Activated CD8-positive, alpha-beta T cell treated with anti-CD3 and anti-CD28 coated beads for 36 hours (primary cell): Measurements from ENCODE around the gene USP16. TPM values are rescaled to one million over a fixed set of nuclear protein-coding genes. Genes with fewer than 3 reads are reported as not detected.
"Not testable (repeated sequence)": the region's sequence is repeated elsewhere in the genome, so short reads cannot be mapped to it uniquely, and the experiment has no call there.

ENCODE experiments used
- ATAC-seq: fragments of 200-7000 bp; cut with Tn5 transposase; one replicate; pipeline ENCODE4 v1.10.0; 2021; ENCODE audit warnings: mild to moderate bottlenecking, moderate library complexity
- CTCF ChIA-PET: fragments of 350-600 bp; sonication (Branson Sonifier 250); formaldehyde crosslinking; loops from one replicate; lab custom pipeline; 2021; ENCODE audit warnings: antibody characterized with exemption; lab: Charles Lee
- POLR2A ChIA-PET: fragments of 350-600 bp; sonication (Branson Sonifier 250); formaldehyde crosslinking; loops from one replicate; lab custom pipeline; 2021; ENCODE audit warnings: antibody characterized with exemption; lab: Charles Lee
- DNase-seq: peaks from one replicate; pipeline ENCODE4 v3.0.0-alpha.2; 2020
- H3K27ac Mint-ChIP-seq: one replicate; pipeline ENCODE4 v1.8.0; 2021; ENCODE audit warnings: mild to moderate bottlenecking, mixed read lengths
- H3K27me3 Mint-ChIP-seq: one replicate; pipeline ENCODE4 v1.8.0; 2021; ENCODE audit warnings: mixed read lengths
- H3K36me3 Mint-ChIP-seq: one replicate; pipeline ENCODE4 v1.8.0; 2021; ENCODE audit warnings: low read depth, mixed read lengths
- H3K4me1 Mint-ChIP-seq: one replicate; pipeline ENCODE4 v1.8.0; 2021; ENCODE audit warnings: low read depth, mixed read lengths
- H3K4me3 Mint-ChIP-seq: one replicate; pipeline ENCODE4 v1.8.0; 2021; ENCODE audit warnings: mild to moderate bottlenecking, moderate library complexity, mixed read lengths
- H3K9me3 Mint-ChIP-seq: one replicate; pipeline ENCODE4 v1.8.0; 2021; ENCODE audit warnings: mixed read lengths
- CTCF ChIP-seq: fragments of 200-600 bp; IDR thresholded peaks from one replicate; pipeline ENCODE4 v1.8.0; 2022; ENCODE audit warnings: antibody characterized with exemption, mild to moderate bottlenecking
- intact Hi-C: fragments of 100-400 bp; cut with micrococcal nuclease; formaldehyde crosslinking; loops from one replicate; pipeline ENCODE4 v1.10.0; 2022
- total RNA-seq, 2 experiments: library from RNA; stranded (reverse); gene quantifications; one replicate each; pipeline ENCODE4 v1.2.3, GENCODE V29; 2021

Gene USP16
- total RNA-seq, 2 experiments from 2014 or later: 39.9 TPM

GRCh38 chr21:29002442-29003144, 21.9 kb upstream of the USP16 start:
- ATAC-seq (peak; percentile 100), DNase-seq (peak; percentile 96)
- no peaks in the 10 kb centered on the region for H3K27me3 Mint-ChIP-seq
- H3K27ac Mint-ChIP-seq: peak overlapping the region; percentile 97
- peak overlapping the region; percentile 91 for H3K4me3 Mint-ChIP-seq
- H3K4me1 Mint-ChIP-seq: peaks cover 13% of the 10 kb centered on the region
- intact Hi-C loops: no loop called here
- TF ChIP-seq CTCF: no peak
- CTCF ChIA-PET: interaction anchor here (0.7 to 1.5 kb wide), 7 partner anchors 9 to 257 kb away, joined by 3 to 6 read pairs (median 3); partner anchors contain the start of genes LTN1 and USP16
- POLR2A ChIA-PET: interaction anchor here (0.7 to 2.8 kb wide), 14 partner anchors 9 to 119 kb away, joined by 3 to 52 read pairs (median 4); partner anchors contain the start of genes CCT8, LTN1, RWDD2B and USP16
- no peaks in the 10 kb centered on the region for H3K9me3 Mint-ChIP-seq
- H3K36me3 Mint-ChIP-seq: peaks cover 10% of the 10 kb centered on the region

GRCh38 chr21:29005696-29006095, 18.8 kb upstream of the USP16 start:
- H3K27ac Mint-ChIP-seq: no peak overlapping the region
- H3K27me3 Mint-ChIP-seq: no peaks in the 10 kb centered on the region
- peaks cover 13% of the 10 kb centered on the region for H3K4me1 Mint-ChIP-seq
- no peak for ATAC-seq
- no peaks in the 10 kb centered on the region for H3K9me3 Mint-ChIP-seq
- intact Hi-C loops: no loop called here
- no peak overlapping the region for H3K4me3 Mint-ChIP-seq
- no peak for TF ChIP-seq CTCF
- H3K36me3 Mint-ChIP-seq: peaks cover 13% of the 10 kb centered on the region
- ChIA-PET CTCF (no interaction called here), POLR2A (interaction anchor here (0.8 to 3.0 kb wide), 6 partner anchors 11 to 58 kb away, joined by 3 to 13 read pairs (median 4); partner anchors contain the start of gene RWDD2B)
- no peak for DNase-seq

- intact Hi-C loops: no loop called here
- H3K36me3 Mint-ChIP-seq: peaks cover 13% of the 10 kb centered on the region
- no peak overlapping the region for H3K27ac Mint-ChIP-seq
- H3K4me1 Mint-ChIP-seq: peaks cover 11% of the 10 kb centered on the region
- H3K9me3 Mint-ChIP-seq: no peaks in the 10 kb centered on the region
- ATAC-seq: no peak
- ChIA-PET CTCF (no interaction called here), POLR2A (interaction anchor here (0.7 to 3.0 kb wide), 3 partner anchors 12 to 18 kb away, joined by 3 to 13 read pairs (median 3); partner anchors contain the start of genes RWDD2B and USP16)
- no peaks in the 10 kb centered on the region for H3K27me3 Mint-ChIP-seq
- no peak overlapping the region for H3K4me3 Mint-ChIP-seq
- no peak for DNase-seq
- TF ChIP-seq CTCF: no peak
These were observed 17.3 kb upstream of the USP16 start for GRCh38 chr21:29007135-29007534.

- Mint-ChIP-seq H3K4me1 (peaks cover 11% of the 10 kb centered on the region), H3K36me3 (peaks cover 11% of the 10 kb centered on the region), H3K9me3 (no peaks in the 10 kb centered on the region), H3K27ac (no peak overlapping the region), H3K4me3 (no peak overlapping the region), H3K27me3 (no peaks in the 10 kb centered on the region)
- no peak for ATAC-seq
- intact Hi-C loops: no loop called here
- DNase-seq: no peak
- no peak for TF ChIP-seq CTCF
- POLR2A ChIA-PET: interaction anchor here (1.0 to 3.0 kb wide), 2 partner anchors 11 to 16 kb away, joined by 3 to 13 read pairs; partner anchors contain the start of genes RWDD2B and USP16
- CTCF ChIA-PET: interaction anchor here (0.9 kb wide), 2 partner anchors 11 to 15 kb away, joined by 3 read pairs; no protein-coding TSS in a partner anchor
These were observed 16.7 kb upstream of the USP16 start for GRCh38 chr21:29007810-29008209.

- H3K27me3 Mint-ChIP-seq: no peaks in the 10 kb centered on the region
- TF ChIP-seq CTCF: no peak
- H3K36me3 Mint-ChIP-seq: peaks cover 9% of the 10 kb centered on the region
- no peak overlapping the region for H3K4me3 Mint-ChIP-seq
- H3K9me3 Mint-ChIP-seq: no peaks in the 10 kb centered on the region
- intact Hi-C loops: no loop called here
- no peak overlapping the region for H3K27ac Mint-ChIP-seq
- H3K4me1 Mint-ChIP-seq: peaks cover 11% of the 10 kb centered on the region
- ChIA-PET POLR2A (interaction anchor here (1.1 kb wide), 1 partner anchor 16 kb away, joined by 3 read pairs; the partner anchor contains the start of gene USP16), CTCF (interaction anchor here (0.9 kb wide), 2 partner anchors 10 to 15 kb away, joined by 3 read pairs; no protein-coding TSS in a partner anchor)
- ATAC-seq (no peak), DNase-seq (no peak)
These were observed 16.1 kb upstream of the USP16 start for GRCh38 chr21:29008367-29008766.

GRCh38 chr21:29011236-29011635, 13.2 kb upstream of the USP16 start:
- H3K4me3 Mint-ChIP-seq, H3K9me3 Mint-ChIP-seq, H3K36me3 Mint-ChIP-seq, POLR2A ChIA-PET, intact Hi-C loops, DNase-seq, CTCF ChIA-PET, H3K27ac Mint-ChIP-seq, H3K27me3 Mint-ChIP-seq, ATAC-seq, H3K4me1 Mint-ChIP-seq: not testable (repeated sequence)
